ENCODE data around the gene MYOM1.

The MYOM1 gene

GRCh38 chr18:3219631-3220335, at the start of gene MYOM1:
Gene MYOM1, minus strand, starts transcription at chr18:3219968. Its CDS starts 4,745 bp downstream, at chr18:3215223.
- no peak for DNase-seq (ENCODE audit: low read depth)
- no peak for TF ChIP-seq CTCF (conservative IDR thresholded peaks at IDR 0.05; ENCODE audit: control insufficient read depth, insufficient read depth, low read depth, low read length)
- no peak within 1 kb of the TSS for H3K4me3 ChIP-seq (ENCODE audit: control insufficient read depth, low read depth, low read length)

GRCh38 chr18:3269241-3269913, 49.6 kb upstream of the MYOM1 start:
- peak; percentile 62 for DNase-seq (ENCODE audit: low read depth)
- no peak overlapping the region for H3K4me3 ChIP-seq (ENCODE audit: control insufficient read depth, low read depth, low read length)
- no peak for TF ChIP-seq CTCF (conservative IDR thresholded peaks at IDR 0.05; ENCODE audit: control insufficient read depth, insufficient read depth, low read depth, low read length)

GRCh38 chr18:3268306-3268705, 48.5 kb upstream of the MYOM1 start:
- DNase-seq (ENCODE audit: low read depth): no peak
- H3K4me3 ChIP-seq (ENCODE audit: control insufficient read depth, low read depth, low read length): no peak overlapping the region
- TF ChIP-seq CTCF (conservative IDR thresholded peaks at IDR 0.05; ENCODE audit: control insufficient read depth, insufficient read depth, low read depth, low read length): no peak

- no peak for TF ChIP-seq CTCF (conservative IDR thresholded peaks at IDR 0.05; ENCODE audit: control insufficient read depth, insufficient read depth, low read depth, low read length)
- no peak overlapping the region for H3K4me3 ChIP-seq (ENCODE audit: control insufficient read depth, low read depth, low read length)
- peak; percentile 31 for DNase-seq (ENCODE audit: low read depth)
These were observed 46.4 kb upstream of the MYOM1 start for GRCh38 chr18:3266062-3266608.

GRCh38 chr18:3265564-3266033, 45.8 kb upstream of the MYOM1 start:
- no peak for TF ChIP-seq CTCF (conservative IDR thresholded peaks at IDR 0.05; ENCODE audit: control insufficient read depth, insufficient read depth, low read depth, low read length)

GRCh38 chr18:3264362-3264761, 44.6 kb upstream of the MYOM1 start:
- DNase-seq (ENCODE audit: low read depth): peak; percentile 44
- TF ChIP-seq CTCF (conservative IDR thresholded peaks at IDR 0.05; ENCODE audit: control insufficient read depth, insufficient read depth, low read depth, low read length): no peak
- H3K4me3 ChIP-seq (ENCODE audit: control insufficient read depth, low read depth, low read length): no peak overlapping the region

More at GRCh38 chr18:3265564-3266033, 45.8 kb upstream of the MYOM1 start:
- DNase-seq (ENCODE audit: low read depth): peak; percentile 48
- no peak overlapping the region for H3K4me3 ChIP-seq (ENCODE audit: control insufficient read depth, low read depth, low read length)

Measured in fibroblast of mammary gland (primary cell).